GM10248 (cell line): ENCODE results near the gene MRPS18A.

Experiments
- CTCF ChIA-PET: fragments of 300-600 bp; sonication (Branson Sonifier 250); formaldehyde crosslinking; extraction: SDS; loops from one replicate; lab custom pipeline; 2021; ENCODE audit warnings: antibody characterized with exemption; lab: Yijun Ruan, JAX
- POLR2A ChIA-PET: fragments of 350-650 bp; sonication (Branson Sonifier 250); formaldehyde crosslinking; extraction: SDS; loops from one replicate; lab custom pipeline; 2020; ENCODE audit warnings: antibody characterized with exemption; lab: Yijun Ruan, JAX
- DNase-seq: peaks from one replicate; pipeline ENCODE4 v3.0.0; 2012; ENCODE audit errors: extremely low spot score
- TF ChIP-seq, protein P1 (sequence below): IDR thresholded peaks from 2 replicates; pipeline ENCODE4 v1.5.1; 2012; ENCODE audit warnings: mild to moderate bottlenecking, low read depth; ENCODE audit errors: extremely low read depth, missing control alignments, control extremely low read depth

Gene MRPS18A

DNA sequence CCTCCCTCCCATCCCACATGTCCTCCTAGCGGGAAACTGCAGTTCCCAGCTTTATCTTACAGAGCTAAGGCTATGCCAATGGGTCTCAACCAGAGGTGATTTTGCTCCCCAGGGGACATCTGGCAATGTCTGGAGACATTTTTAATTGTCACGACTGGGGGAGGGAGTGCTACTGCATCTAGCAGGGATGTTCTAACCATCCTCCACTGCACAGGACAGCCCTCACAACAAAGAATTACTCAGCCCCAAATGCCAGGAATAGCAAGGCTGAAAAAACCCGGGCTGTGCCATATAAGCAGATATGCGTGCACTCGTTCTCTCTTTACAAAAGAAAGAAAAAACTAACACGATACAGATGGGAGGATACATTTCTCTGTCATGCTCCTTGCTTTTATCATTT, 8.5 kb downstream of the MRPS18A start:
- ChIA-PET CTCF (interaction anchor here (1.0 to 5.0 kb wide), 4 partner anchors 10 to 90 kb away, joined by 3 to 56 read pairs (median 4); no protein-coding TSS in a partner anchor), POLR2A (no interaction called here)
- DNase-seq: no peak
- TF ChIP-seq, protein P1, sequence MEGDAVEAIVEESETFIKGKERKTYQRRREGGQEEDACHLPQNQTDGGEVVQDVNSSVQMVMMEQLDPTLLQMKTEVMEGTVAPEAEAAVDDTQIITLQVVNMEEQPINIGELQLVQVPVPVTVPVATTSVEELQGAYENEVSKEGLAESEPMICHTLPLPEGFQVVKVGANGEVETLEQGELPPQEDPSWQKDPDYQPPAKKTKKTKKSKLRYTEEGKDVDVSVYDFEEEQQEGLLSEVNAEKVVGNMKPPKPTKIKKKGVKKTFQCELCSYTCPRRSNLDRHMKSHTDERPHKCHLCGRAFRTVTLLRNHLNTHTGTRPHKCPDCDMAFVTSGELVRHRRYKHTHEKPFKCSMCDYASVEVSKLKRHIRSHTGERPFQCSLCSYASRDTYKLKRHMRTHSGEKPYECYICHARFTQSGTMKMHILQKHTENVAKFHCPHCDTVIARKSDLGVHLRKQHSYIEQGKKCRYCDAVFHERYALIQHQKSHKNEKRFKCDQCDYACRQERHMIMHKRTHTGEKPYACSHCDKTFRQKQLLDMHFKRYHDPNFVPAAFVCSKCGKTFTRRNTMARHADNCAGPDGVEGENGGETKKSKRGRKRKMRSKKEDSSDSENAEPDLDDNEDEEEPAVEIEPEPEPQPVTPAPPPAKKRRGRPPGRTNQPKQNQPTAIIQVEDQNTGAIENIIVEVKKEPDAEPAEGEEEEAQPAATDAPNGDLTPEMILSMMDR: no peak

DNA sequence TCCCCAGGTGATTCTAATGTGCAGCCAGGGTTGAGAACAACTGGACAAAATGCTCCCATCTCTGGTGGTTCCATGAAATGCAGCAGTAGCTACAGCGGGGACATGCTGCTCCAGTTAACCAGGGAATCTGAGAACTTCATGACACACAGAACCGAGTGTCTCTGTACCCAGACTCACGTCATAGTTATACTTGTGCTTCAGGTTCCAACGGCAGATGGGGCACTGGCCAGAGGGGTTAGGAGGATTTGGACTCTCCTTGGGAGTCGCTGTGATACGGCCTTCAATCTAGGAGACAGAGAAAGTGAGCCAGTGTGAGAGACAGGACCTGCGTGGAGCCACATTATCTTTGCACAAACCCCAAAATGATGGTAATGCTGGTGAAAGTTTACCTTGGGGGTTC, 9.2 kb downstream of the MRPS18A start:
- DNase-seq: no peak
- ChIA-PET POLR2A (interaction anchor here (0.5 kb wide), 1 partner anchor 663 kb away, joined by 3 read pairs; no protein-coding TSS in a partner anchor), CTCF (interaction anchor here (1.0 to 5.0 kb wide), 6 partner anchors 10 to 401 kb away, joined by 3 to 56 read pairs (median 4); no protein-coding TSS in a partner anchor)
- TF ChIP-seq, protein P1: no peak

DNA sequence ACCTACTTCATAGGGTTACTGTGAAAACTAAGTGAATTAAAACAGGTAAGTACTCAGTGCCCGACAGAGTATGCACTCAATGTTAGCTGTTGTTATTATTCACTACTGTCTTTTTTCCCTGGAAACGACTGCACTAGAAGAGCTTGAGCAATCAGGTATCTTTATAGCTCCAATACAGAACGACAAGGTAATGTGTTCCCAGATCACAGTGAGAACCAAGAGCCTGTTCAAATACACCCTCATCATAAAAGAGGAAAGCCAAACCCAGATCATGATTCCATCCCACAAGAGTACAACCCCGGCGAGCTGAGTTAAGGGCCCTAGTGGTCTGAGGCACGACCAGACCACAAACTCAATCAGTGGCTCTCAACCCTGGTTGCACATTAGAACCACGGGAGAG, 9.8 kb downstream of the MRPS18A start:
- ChIA-PET POLR2A (interaction anchor here (0.5 kb wide), 1 partner anchor 662 kb away, joined by 3 read pairs; no protein-coding TSS in a partner anchor), CTCF (interaction anchor here (1.3 to 5.0 kb wide), 5 partner anchors 10 to 401 kb away, joined by 3 to 56 read pairs (median 4); no protein-coding TSS in a partner anchor)
- no peak for DNase-seq
- TF ChIP-seq, protein P1: no peak

DNA sequence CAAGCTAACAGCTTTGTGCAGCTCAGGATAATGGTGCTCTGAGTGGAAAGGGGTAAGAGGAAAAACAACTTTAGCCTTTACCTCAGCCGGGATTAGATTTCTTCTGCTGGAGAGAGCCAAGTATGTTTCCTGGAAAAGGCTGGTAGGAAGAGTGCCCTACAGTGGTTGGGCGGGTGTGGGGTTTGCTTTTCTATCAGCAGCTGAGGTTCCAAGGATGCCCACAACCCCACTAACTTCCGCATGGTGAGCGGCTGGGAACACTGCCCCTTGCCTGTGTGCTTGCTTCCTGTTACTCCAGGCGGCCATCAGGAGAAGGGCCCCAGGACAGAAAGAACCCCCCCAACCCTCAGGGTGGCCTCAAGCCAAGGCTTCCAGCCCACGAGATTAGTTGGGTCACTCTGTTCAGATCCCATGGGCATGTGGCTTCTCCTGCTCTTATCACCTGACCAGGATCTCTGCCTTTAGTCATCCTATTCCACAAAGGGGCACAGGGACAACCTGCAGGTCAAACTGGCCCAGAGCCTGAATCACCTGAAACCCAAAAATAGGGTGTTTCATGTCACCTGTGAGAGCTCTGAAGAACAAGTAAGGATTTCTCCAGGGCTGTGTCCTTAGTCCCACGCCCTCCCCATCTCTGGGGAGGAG, 10.5 kb downstream of the MRPS18A start:
- CTCF ChIA-PET: interaction anchor here (0.8 to 5.0 kb wide), 5 partner anchors 9 to 402 kb away, joined by 3 to 56 read pairs (median 4); no protein-coding TSS in a partner anchor
- TF ChIP-seq, protein P1: no peak
- DNase-seq: no peak
- POLR2A ChIA-PET: no interaction called here

DNA sequence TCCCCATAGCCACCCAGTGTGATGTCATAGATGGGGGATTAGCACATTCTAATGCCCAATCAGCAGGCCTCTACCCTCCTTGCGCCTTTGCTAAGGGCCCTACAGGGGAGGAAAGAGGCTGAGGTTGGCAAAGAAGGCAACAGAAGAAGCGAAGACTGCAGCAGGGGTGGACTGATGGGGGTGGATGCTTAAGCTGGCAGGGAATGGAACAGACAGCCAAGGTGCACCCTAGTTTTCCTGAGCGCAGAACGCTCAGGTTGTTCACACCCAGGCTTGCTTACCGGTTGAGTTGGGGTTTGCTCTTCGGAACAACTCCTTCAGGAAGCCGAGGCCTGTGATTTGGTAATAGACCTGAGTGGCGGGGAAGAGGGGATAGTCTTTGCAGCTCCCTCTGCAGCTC, 12.7 kb downstream of the MRPS18A start:
- POLR2A ChIA-PET: no interaction called here
- TF ChIP-seq, protein P1: no peak
- DNase-seq: no peak
- CTCF ChIA-PET: interaction anchor here (1.2 to 12.5 kb wide), 4 partner anchors 8 to 400 kb away, joined by 4 to 152 read pairs (median 6); partner anchors contain the start of gene MRPS18A

DNA sequence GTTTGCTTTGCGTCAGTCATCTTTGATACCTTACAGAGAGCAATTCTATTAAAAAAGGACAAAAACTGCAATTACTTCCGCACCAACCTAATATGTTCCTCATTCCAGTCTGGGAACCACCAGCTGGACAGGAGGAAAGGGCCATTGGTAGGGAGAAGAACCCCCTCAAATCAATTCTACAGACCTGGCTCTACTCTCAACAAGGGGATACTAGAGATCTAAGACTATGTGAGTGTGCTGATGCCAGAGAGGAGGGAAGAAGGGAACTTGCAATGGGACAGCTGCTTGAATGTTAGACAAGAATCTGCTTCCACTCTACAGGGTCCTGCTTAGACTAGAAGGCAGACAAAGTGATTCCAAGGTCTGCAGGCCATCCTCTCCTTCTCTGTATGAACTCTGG, 13.3 kb downstream of the MRPS18A start:
- TF ChIP-seq, protein P1: no peak
- POLR2A ChIA-PET: interaction anchor here (0.6 kb wide), 1 partner anchor 113 kb away, joined by 6 read pairs; no protein-coding TSS in a partner anchor
- CTCF ChIA-PET: interaction anchor here (1.6 to 12.5 kb wide), 4 partner anchors 9 to 401 kb away, joined by 4 to 152 read pairs (median 46); partner anchors contain the start of genes MRPS18A and VEGFA
- DNase-seq: no peak
